Measurements from ENCODE around the gene FRMD6. TPM values are rescaled to one million over a fixed set of nuclear protein-coding genes. Genes with fewer than 3 reads are reported as not detected.

FRMD6 gene
- polyA plus RNA-seq, 1 donor from 2014 or later, result 2.4 TPM

DNA sequence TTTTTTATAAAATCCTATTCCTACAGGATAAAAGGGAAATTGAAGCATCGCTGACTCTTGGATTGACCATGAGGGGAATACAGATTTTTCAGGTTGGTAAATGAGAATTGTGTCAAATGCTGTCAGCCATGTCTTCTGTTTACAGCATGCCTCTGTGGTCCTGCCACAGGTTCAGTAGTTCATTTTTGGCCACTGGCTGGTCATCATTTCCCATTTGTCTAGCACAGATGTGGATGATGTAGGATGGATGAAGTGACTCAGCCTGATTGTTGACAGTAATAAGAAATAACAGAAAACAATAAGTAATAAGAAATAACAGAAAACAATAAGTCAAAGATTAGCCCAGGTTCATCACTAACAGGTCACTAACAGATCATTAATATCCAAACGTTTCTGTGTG, 59.8 kb downstream of the FRMD6 start:
- Histone ChIP-seq H3F3A (ENCODE audit: insufficient read depth, low read length, poor library complexity, severe bottlenecking) (no peaks in the 10 kb centered on the region), H3K27me3 (ENCODE audit: insufficient read depth, low read depth, low read length) (no peaks in the 10 kb centered on the region), H3K4me2 (ENCODE audit: low read length) (no peak overlapping the region), H3K9me2 (ENCODE audit: insufficient read depth, low read length) (no peaks in the 10 kb centered on the region), H2AFZ (ENCODE audit: low read depth, low read length) (no peak overlapping the region), H4K20me1 (ENCODE audit: insufficient read depth) (no peaks in the 10 kb centered on the region), H3K9ac (ENCODE audit: low read length) (no peak overlapping the region), H3K36me3 (ENCODE audit: insufficient read depth, low read length) (no peaks in the 10 kb centered on the region), H3K4me3 (ENCODE audit: low read length) (no peak overlapping the region), H3K9me3 (ENCODE audit: low read length) (no peaks in the 10 kb centered on the region), H3K79me2 (replicated peaks; ENCODE audit: insufficient read depth, low read length) (no peaks in the 10 kb centered on the region), H3K27ac (ENCODE audit: low read length) (no peak overlapping the region)
- TF ChIP-seq POLR2AphosphoS5 (IDR thresholded peaks at IDR 0.05), result no peak
- TF ChIP-seq MXI1 (conservative IDR thresholded peaks at IDR 0.05; ENCODE audit: poor library complexity, severe bottlenecking), result no peak
- TF ChIP-seq, protein P1, sequence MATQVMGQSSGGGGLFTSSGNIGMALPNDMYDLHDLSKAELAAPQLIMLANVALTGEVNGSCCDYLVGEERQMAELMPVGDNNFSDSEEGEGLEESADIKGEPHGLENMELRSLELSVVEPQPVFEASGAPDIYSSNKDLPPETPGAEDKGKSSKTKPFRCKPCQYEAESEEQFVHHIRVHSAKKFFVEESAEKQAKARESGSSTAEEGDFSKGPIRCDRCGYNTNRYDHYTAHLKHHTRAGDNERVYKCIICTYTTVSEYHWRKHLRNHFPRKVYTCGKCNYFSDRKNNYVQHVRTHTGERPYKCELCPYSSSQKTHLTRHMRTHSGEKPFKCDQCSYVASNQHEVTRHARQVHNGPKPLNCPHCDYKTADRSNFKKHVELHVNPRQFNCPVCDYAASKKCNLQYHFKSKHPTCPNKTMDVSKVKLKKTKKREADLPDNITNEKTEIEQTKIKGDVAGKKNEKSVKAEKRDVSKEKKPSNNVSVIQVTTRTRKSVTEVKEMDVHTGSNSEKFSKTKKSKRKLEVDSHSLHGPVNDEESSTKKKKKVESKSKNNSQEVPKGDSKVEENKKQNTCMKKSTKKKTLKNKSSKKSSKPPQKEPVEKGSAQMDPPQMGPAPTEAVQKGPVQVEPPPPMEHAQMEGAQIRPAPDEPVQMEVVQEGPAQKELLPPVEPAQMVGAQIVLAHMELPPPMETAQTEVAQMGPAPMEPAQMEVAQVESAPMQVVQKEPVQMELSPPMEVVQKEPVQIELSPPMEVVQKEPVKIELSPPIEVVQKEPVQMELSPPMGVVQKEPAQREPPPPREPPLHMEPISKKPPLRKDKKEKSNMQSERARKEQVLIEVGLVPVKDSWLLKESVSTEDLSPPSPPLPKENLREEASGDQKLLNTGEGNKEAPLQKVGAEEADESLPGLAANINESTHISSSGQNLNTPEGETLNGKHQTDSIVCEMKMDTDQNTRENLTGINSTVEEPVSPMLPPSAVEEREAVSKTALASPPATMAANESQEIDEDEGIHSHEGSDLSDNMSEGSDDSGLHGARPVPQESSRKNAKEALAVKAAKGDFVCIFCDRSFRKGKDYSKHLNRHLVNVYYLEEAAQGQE (IDR thresholded peaks at IDR 0.05; ENCODE audit: borderline replicate concordance), result no peak
- no peak for TF ChIP-seq RAD21 (conservative IDR thresholded peaks at IDR 0.05)
- no peak for TF ChIP-seq SMC3 (conservative IDR thresholded peaks at IDR 0.05; ENCODE audit: poor library complexity)
- TF ChIP-seq EZH2 (IDR thresholded peaks at IDR 0.05; ENCODE audit: borderline replicate concordance, insufficient read depth, low read length, poor library complexity, severe bottlenecking), result no peak
- no peak for TF ChIP-seq TAF1 (IDR thresholded peaks at IDR 0.05; ENCODE audit: low read depth)
- TF ChIP-seq EP300 (conservative IDR thresholded peaks at IDR 0.05; ENCODE audit: poor library complexity, severe bottlenecking), result no peak
- TF ChIP-seq, protein P2, sequence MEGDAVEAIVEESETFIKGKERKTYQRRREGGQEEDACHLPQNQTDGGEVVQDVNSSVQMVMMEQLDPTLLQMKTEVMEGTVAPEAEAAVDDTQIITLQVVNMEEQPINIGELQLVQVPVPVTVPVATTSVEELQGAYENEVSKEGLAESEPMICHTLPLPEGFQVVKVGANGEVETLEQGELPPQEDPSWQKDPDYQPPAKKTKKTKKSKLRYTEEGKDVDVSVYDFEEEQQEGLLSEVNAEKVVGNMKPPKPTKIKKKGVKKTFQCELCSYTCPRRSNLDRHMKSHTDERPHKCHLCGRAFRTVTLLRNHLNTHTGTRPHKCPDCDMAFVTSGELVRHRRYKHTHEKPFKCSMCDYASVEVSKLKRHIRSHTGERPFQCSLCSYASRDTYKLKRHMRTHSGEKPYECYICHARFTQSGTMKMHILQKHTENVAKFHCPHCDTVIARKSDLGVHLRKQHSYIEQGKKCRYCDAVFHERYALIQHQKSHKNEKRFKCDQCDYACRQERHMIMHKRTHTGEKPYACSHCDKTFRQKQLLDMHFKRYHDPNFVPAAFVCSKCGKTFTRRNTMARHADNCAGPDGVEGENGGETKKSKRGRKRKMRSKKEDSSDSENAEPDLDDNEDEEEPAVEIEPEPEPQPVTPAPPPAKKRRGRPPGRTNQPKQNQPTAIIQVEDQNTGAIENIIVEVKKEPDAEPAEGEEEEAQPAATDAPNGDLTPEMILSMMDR (IDR thresholded peaks at IDR 0.05; ENCODE audit: poor library complexity, severe bottlenecking), result no peak

DNA sequence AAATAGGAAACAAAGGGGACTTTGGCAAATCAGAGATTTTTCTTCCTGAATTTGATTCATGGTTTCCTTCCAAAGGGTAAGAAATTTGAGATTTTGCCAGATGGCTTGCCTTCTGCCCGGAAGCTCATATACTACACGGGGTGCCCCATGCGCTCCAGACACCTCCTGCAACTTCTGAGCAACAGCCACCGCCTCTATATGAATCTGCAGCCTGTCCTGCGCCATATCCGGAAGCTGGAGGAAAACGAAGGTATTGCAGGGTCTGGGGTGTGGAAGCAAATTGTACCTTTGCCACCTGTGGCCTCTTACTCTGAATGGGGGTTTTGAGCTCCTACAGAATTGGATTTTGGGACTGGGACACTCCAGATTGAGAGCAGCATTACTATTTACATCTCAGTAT, 63.5 kb downstream of the FRMD6 start:
- Histone ChIP-seq H4K20me1 (ENCODE audit: insufficient read depth) (no peaks in the 10 kb centered on the region), H3K79me2 (replicated peaks; ENCODE audit: insufficient read depth, low read length) (no peaks in the 10 kb centered on the region)

More for the DNA sequence above, 63.5 kb downstream of the FRMD6 start:
- Histone ChIP-seq H3K27me3 (ENCODE audit: insufficient read depth, low read depth, low read length) (no peaks in the 10 kb centered on the region), H3F3A (ENCODE audit: insufficient read depth, low read length, poor library complexity, severe bottlenecking) (no peaks in the 10 kb centered on the region), H3K4me2 (ENCODE audit: low read length) (no peak overlapping the region), H3K9me3 (ENCODE audit: low read length) (no peaks in the 10 kb centered on the region), H3K9ac (ENCODE audit: low read length) (no peak overlapping the region), H2AFZ (ENCODE audit: low read depth, low read length) (no peak overlapping the region), H3K36me3 (ENCODE audit: insufficient read depth, low read length) (no peaks in the 10 kb centered on the region), H3K9me2 (ENCODE audit: insufficient read depth, low read length) (no peaks in the 10 kb centered on the region), H3K27ac (ENCODE audit: low read length) (no peak overlapping the region), H3K4me3 (ENCODE audit: low read length) (no peak overlapping the region)
- TF ChIP-seq EZH2 (IDR thresholded peaks at IDR 0.05; ENCODE audit: borderline replicate concordance, insufficient read depth, low read length, poor library complexity, severe bottlenecking), result no peak
- no peak for TF ChIP-seq POLR2AphosphoS5 (IDR thresholded peaks at IDR 0.05)
- TF ChIP-seq, protein P1 (IDR thresholded peaks at IDR 0.05; ENCODE audit: borderline replicate concordance), result no peak
- TF ChIP-seq, protein P2 (IDR thresholded peaks at IDR 0.05; ENCODE audit: poor library complexity, severe bottlenecking), result no peak
- no peak for TF ChIP-seq MXI1 (conservative IDR thresholded peaks at IDR 0.05; ENCODE audit: poor library complexity, severe bottlenecking)
- no peak for TF ChIP-seq EP300 (conservative IDR thresholded peaks at IDR 0.05; ENCODE audit: poor library complexity, severe bottlenecking)
- no peak for TF ChIP-seq RAD21 (conservative IDR thresholded peaks at IDR 0.05)
- no peak for TF ChIP-seq TAF1 (IDR thresholded peaks at IDR 0.05; ENCODE audit: low read depth)
- TF ChIP-seq SMC3 (conservative IDR thresholded peaks at IDR 0.05; ENCODE audit: poor library complexity), result no peak
